NCI-H1105 treated with DMSO at 0.1 percent for 48 hours (cell line): Measurements from ENCODE around the gene GSC.
"Not testable (repeated sequence)": the region's sequence is repeated elsewhere in the genome, so short reads cannot be mapped to it uniquely, and the experiment has no call there.

Experiments
- DNase-seq: peaks from one replicate; lab custom pipeline; 2025; lab: John Stamatoyannopoulos, UW

GSC gene

DNA sequence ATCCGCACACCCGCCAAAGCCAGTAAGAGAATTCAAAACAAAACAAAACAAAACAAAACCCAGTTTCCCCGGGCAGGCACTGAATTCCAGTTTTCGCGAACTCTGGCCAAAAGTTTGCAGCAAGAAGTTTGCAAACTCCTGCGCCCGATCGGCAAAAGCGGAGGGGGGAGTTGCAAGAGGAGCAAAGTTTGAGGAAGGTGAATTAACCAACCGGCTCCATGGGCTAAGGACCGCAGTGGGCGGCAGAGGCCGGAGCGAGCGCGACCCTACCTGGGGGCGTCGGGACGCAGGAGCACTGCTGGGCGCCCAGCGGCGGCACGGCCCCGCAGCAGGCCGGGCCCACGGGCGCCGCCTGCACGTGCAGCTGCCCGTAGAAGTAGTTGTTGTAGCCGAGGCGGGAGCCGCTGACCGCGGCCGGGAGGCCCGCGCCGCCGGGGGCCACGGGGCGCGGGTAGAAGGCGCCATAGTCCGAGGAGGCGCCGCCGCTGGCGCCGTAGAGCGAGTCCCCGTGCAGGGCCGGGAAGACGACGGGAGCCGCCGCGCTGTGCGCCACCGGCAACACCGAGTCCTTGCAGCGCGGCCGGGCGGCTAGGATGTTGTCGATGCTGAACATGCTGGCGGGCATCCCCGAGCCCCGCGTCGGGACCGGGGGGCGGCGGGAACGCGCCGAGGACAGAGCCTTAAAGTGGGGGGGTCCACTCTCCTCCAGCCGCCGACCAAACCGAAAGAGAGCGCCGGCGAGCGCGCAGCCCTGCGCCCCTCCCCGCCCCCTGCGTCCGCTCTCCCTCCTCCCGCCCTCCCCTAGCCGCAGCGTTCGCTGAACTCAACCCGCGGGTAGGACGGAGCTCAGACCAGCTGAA is at the start of gene GSC:
GSC (minus strand) TSS at position 723 of the 860 bp plus-strand sequence; CDS start at position 625, 98 bp downstream.
- DNase-seq = peak; percentile 83

DNA sequence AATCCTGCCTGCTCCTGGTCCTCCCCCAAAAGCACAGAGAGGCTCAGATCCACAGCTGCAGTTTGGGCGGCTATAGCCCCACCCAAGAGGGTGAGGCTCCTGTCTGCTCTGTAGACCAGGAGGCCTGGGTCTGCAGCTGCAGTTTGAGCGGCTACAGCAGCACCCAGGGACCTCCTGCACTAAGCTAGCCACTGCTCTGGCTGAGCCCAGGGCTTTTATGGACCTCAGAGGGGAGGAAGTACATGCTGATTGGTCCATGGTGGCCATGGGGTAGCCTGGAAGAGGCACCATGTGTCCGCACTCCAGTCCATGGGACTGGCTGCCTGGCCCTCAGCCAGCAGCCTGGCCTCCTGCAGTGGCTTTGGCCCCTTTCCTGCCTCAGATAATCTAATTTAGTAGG is 49.6 kb upstream of the GSC start:
- DNase-seq = no peak

DNA sequence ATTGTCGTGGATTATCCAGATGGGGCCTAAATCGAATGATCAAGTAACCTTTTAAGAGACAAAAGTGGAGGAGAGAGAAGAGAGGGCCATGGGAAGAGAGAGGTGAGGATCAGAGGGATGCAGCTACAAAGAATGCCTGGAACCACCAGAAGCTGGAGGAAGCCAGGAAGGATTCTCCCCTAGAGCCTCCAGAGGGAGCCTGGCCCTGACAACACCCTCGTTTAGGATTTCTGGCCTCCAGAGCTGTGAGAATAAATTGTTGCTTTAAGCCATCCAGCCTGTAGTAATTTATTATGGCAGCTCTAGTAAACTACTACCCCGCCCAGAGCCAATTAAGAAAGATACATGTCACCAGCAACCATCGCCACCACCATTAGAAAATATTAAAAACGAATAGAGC is 46.2 kb upstream of the GSC start:
- no peak for DNase-seq

DNA sequence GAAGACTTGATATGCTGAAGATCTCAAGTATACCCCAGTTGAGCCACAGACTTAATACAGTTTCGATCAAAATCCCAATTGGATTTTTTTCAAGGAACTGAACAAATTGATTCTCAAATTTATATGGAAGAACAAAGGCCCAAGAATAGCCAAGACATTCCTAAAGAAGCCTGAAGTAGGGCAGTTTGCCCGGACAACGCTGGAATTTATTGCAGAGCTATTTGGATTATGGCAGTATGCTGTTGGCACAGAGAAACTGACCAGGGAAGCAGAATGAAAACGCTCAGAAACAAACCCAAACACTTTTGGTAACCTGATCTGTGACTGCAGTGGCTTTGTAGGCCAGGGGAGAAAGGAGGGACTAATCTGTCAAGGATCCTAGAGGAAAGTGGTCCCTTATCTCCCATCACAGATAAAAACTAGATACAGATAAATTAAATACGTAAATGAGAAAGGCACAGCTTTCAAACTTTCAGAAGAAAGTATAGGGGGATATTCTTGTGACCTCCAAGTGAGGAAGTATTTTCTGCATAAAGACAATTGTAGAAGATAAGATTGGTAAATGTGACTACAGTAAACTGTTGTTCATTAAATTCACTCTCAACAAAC is 35.9 kb upstream of the GSC start:
- DNase-seq = no peak

DNA sequence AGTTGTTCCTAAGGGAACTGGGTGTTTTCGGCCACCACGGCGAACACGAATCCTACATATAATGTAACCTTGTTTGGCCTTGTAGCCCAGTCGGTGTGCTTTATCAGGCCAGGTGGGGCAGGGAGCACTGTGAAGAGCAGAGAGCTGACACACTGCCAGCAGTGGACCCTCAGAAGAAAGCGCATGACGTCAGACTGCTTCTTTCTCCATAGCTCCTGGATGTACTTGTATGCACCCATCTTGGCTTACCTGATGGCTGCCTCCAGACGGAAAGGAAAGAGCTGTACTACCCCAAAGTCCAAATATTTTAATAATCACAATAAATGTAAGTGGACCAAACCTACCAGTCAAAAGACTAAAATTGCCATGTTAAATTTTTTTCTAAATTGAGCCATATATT is 31.3 kb upstream of the GSC start:
- DNase-seq = no peak

DNA sequence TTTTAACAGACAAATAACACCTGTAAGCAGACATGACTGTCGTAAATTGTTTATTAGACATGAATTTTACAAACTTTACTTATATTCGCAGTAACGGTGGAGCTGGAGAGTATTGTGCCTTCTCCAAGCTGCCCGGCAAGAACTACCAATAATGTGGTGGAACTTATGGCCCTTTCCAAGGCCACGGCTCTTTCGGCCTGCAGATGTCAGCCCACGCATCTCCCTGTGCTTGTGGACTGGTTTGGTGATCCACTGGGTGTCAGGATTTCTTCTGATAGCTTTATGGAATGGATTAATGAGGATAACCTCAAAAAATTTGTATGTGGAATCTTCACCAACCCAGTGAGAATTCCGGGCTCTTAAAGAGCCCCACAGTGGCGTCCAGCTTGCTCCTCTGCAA is 30.9 kb upstream of the GSC start:
- DNase-seq = not testable (repeated sequence)

DNA sequence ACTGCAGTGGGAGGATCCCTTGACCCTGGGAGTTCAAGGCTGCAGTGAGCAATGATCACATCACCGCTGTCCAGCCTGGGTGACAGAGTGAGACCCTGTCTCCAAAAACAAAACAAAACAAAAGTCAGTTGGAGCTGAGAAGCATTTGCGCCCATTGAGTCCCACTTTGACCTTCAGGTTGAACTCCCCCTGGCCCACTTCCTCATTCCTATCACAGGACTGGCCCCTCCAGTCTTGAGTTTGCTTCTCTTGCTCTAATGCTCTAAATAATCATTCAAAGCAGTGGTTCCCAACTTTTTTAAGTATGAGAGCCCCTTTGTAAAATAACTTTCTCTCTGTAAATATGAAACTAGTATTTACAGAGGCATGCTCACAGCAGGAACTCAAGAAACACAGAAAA is 28.0 kb upstream of the GSC start:
- no peak for DNase-seq

DNA sequence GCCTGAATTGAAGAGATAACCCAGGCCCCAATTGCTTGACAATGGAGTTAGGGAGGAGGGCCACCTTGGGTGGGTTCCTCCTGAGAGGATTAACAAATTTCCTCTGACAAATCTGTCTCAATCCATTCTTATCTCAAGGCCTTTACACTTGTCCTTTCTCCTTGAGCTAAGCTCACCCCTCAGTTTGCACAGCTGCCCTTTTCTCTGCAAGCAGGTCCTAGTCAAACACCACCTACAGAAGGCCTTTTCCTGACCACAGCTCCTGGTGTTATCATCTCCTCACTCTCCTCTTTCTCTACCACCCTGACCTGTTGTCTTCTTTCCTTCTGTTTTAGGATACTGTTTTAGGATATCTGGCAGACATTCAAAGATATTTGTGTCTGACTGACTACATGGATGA is 26.4 kb upstream of the GSC start:
- DNase-seq = no peak

DNA sequence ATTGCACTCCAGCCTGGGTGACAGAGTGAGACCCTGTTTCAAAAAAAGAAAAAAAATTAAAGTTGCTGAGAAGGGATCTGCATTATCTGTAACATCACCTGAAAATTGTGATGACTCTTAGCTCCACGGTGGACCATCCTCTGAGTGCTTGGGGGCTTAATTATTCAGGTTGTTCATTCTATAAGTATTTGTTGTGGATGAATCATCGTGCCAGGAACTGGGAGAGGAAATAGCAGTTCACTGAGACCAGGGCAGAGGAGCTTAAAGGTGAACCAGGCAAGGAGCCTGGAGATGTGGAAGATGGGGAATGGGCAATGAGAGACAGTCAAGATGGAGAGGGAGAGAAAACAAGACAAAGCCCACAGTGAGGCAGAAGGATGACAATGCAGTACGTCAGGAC is 25.5 kb upstream of the GSC start:
- no peak for DNase-seq

DNA sequence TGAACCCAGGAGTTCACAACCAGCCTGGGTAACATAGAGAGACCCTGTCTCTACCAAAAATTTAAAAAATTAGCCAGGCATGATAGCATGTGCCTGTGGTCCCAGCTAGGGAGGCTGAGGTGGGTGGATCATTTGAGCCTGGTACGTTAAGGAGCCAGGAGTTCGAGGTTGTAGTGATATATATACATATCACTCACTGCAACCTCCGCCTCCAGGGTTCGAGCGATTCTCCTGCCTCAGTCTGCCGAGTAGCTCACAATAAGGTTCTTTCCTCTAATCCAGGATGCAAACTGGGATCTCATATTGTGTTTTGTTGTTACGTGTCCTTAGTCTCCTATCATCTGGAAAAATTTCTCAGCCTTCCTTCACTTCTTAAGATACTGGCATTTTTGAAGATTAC is 24.0 kb upstream of the GSC start:
- no peak for DNase-seq

DNA sequence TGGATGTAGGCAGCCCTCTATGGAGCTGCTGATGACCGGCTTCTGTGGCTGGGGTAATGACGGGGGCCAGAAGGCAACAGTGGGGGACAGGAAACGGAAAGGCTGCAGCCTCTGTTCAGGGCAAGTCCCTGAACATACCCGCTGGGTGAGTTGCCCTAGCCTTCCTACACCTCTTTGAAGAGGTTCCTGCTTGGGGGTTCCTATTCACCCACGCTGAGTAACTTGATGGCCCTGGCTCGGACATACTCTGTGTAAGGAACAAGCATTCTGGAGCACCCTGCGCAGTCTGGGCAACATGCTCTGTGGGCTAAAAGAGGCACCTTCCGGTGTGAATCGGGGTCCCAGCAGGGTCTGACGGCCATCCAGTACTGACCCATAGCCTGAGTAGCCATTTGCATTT is 17.7 kb upstream of the GSC start:
- no peak for DNase-seq

DNA sequence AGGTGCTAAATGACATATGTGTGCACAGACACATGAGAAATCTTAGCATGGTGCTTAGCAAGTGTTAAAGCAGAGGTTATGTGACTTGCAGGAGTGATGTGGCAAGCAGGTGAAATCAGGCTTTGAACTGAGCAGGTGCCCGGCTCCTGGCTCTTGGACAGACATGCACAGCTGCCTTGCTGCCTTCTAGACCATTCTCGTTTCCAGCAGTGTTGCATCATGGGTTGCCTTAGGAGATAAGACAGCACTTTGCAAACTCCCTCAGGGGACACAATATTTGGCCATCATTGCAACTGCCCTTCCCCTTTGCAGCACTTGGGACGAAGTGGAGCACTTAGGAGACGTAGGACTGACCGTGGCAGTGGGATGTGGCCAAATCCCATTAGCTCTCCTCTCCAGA is 17.2 kb upstream of the GSC start:
- no peak for DNase-seq

DNA sequence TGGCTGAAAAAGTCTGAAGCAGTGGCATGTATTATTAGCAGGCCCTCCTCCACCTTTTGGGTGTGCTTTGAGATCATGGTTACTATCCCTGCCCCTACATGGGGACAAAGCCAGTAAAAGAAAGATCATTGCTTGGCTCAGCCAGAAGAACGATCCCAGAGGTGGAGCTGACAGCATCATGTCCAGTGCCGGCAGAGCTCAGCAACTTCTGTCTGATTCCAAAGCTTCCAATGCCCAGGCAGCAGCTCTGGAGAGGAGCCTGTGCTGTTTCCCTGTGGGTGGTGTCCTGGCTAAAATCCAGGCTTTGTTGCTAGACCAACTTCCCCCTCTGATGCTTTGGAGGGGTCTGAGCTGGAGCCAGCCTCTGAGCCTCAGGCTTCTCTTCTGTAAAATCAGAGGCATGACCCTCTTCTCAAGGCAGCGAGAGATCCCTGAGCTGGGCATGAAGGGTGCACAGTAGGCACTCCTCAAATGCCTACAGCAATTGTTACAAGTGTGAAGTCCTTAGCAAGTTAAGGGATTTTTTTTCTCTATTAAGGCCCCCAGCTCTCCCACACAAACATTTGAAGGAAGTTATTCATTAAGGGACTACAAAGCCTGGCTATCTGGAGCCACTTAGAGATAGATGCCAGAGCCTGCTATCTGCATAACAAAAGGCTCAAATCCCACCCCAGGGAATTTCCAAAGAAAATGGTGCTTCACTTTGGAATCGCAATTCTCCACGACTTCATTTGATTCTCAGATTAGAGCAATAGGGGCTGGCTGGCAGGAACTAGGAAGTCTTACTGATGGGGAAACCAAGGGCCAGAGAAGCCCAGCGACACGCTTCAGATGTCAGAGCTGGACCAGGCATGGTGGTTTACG is 10.9 kb upstream of the GSC start:
- no peak for DNase-seq

DNA sequence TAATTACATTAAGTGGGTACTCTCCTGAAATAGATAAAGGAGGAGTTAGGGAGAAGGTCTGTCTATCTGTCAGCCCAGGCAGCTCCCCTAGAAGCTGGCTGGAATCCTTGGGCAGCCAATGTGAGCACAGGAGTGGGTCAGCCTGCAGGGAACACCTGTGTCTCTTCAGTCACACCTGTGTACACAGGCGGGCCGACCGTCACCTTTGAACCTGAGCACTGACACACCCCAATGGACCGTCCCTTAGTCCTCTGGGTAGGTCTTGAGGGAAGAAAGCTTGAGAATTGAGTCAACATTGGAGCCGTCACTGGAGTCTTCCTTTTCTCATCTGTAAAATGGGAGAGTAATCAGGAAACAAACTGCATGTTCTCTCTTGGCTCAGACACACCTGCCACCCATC is 9.8 kb upstream of the GSC start:
- DNase-seq = no peak

DNA sequence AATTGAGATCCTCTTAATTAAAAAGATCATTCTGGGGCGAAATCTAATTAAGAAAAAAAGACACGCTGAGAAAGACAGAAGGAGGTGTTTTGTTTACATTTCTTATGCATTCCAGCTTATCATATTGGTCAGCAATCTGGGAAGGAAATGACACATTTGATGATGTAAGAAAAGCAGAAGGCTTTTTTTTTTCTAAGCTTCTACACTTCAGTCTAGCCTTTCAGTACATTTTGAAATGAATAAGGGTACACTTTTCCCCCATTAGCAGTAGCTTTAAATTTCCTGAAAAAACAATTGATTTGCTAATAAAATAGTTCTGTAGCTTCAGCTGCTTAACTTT is 5.9 kb upstream of the GSC start:
- no peak for DNase-seq

DNA sequence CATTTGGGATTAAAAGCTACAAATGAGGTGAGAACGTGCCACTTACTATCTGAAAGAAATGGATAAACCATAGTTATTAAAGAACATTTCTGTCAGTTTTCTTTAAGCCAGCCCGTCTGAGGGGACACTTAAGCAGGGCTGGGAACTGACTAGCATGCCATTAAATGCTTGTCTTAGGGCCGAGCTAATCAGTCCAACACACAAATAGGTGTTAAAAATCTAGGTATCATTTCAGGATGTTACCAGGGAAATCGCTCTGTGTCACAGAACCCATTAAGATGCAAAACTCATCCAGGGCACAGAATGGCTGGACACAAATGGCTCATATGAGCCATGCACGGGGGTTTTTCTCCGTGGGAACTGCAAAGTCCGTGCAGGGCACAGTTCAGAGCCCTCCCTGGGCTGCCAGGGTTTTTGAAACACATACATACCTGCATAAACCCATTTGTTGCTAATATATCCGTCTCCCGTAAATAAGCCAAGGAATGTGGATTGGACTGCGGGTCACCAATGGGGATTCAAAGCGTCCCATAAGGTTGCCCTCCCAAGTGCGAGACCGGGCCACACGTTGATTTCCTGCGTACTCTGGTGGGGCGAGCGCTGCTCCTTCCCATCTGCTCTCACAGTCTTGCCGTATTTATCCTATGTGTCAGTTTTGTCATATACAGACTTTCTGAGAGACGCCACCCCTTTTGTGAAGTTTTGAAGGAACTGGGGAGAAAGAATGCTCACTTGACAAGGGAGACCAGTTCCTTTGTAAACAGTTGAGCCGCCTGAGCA is 5.4 kb upstream of the GSC start:
- no peak for DNase-seq

DNA sequence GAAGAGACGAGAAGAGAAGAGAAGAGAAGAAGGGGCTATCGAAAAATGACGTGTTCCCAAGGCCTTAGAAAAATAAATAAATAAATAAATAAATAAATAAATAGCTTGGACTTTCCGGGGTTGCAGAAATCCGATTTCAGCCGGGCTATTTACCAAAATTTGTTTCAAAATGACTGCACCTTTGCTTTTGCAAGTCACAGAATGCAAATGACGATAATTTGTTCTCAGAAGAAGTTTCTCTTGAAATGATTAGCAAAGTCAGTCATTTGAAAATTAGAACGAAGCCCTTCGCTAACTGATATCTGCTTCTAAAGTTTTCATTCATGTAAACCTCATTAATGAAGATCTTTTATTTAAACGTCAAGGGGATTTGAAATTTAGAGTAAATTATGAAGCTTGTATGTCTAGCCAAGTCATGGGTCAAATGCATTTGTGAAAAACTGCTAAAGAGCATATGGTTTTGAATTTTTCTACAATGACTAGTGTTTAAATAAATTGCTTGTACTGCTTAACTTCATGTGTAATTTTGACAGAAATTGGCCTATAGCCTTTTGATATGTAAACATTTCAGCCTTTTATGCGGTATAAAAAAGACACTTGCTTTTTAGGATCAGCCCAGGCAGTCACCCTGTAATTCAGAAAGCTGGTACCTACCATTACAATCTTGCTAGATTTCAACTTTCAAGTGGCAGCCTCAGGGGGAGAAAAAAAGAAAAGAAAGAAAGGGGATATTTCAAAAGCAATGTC is 4.6 kb upstream of the GSC start:
- no peak for DNase-seq

DNA sequence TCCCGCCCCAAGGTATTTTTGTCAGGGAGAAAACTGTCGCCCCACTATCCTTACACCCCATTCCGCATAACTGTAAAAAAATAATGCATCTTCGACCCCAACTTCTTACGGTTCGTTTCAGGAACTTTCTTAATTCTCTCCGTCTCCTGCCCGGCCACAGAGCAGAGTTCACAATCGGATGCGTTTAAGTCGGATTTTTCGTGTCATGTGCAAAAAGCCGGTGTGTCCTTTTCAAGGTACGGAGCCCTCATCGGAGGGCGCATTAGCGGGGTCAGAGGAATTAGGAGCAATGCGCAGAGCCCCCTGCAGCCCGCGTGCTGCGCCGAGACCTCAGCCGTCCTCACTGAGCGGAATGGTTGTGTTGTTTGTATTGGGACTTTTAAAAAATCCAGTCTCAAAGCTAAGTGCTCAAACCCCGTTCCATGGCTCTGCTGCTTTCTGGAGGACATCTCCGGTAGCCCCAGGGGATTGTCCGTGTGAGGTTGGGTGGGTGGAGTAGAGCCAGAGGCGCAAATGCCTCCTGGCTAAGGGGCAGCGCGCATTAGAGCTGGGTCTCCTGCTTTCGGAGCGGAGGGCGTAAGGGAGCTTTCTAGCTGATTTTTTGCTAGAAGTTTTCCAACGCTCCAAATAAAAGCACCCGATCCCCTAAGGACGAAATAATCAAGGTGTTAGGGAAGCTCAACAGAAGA is 3.9 kb upstream of the GSC start:
- DNase-seq = no peak

DNA sequence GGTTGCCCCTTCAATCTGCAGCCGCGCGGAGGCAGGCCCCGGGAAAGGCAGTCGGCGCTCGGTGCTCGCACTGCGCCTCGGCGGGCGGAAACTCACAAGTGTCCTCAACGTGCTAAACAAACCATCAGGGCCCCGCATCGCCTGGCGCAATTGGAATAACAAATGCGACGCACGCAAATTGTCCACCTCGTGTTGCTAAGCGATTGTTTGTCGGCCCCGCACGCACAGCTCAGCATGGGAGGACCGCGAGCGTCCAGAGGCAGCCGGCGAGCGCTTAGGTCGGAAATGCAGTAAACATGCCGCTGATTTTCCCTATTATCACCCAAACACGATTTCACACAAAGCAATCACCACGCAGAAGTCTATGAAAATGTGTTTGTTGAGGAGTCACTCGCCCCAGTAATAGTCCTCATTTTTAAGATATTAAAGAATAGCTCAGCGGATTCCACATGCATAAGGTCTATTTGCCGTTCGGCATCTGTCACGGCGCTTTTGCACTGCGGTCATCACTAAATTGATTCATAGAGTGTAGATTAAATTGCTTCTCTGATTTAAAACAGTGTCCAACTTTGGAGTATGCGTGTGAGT is 3.2 kb upstream of the GSC start:
- DNase-seq = no peak

DNA sequence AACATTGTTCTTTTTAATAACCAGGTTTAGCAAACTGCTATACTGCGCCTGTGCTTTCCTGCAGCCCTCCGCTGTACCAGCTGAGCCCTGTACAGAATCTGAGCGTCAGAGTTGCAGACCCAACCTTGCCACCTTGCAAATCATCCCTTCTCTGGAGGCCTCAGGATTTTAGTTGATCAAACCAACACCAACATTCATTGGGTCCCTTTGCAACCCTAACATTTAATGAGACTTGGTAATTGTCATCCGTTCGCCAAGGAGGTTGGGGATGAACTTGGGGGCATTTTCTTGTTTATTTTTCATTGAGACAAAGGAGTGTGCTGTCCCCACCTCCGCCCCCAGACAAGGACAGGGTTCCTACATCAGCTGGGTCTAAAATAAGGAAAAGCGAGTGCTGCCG is 2.6 kb upstream of the GSC start:
- no peak for DNase-seq
